ENCODE results near the gene ZNF587.
"Not testable (repeated sequence)": the region's sequence is repeated elsewhere in the genome, so short reads cannot be mapped to it uniquely, and the experiment has no call there.

The ZNF587 gene

GRCh38 chr19:57817976-57818375, 31.7 kb upstream of the ZNF587 start:
- no peak for DNase-seq (ENCODE audit: low read depth)

GRCh38 chr19:57818378-57818777, 31.3 kb upstream of the ZNF587 start:
- no peak for TF ChIP-seq CTCF (IDR thresholded peaks at IDR 0.05; ENCODE audit: insufficient read depth, low read depth, low read length, missing control alignments)
- no peak for DNase-seq (ENCODE audit: low read depth)
- no peak overlapping the region for H3K4me3 ChIP-seq (ENCODE audit: low read length)

More at GRCh38 chr19:57817976-57818375, 31.7 kb upstream of the ZNF587 start:
- no peak for TF ChIP-seq CTCF (IDR thresholded peaks at IDR 0.05; ENCODE audit: insufficient read depth, low read depth, low read length, missing control alignments)
- H3K4me3 ChIP-seq (ENCODE audit: low read length), result no peak overlapping the region

- H3K4me3 ChIP-seq (ENCODE audit: low read length), result peak overlapping the region; percentile 98
- peak; percentile 96 for DNase-seq (ENCODE audit: low read depth)
- TF ChIP-seq CTCF (IDR thresholded peaks at IDR 0.05; ENCODE audit: insufficient read depth, low read depth, low read length, missing control alignments), result no peak
These were observed 30.0 kb upstream of the ZNF587 start for GRCh38 chr19:57819475-57820148.

GRCh38 chr19:57820599-57820998, 29.1 kb upstream of the ZNF587 start:
- TF ChIP-seq CTCF (IDR thresholded peaks at IDR 0.05; ENCODE audit: insufficient read depth, low read depth, low read length, missing control alignments), result no peak
- no peak for DNase-seq (ENCODE audit: low read depth)
- H3K4me3 ChIP-seq (ENCODE audit: low read length), result peak overlapping the region; percentile 98

- H3K4me3 ChIP-seq (ENCODE audit: low read length); DNase-seq (ENCODE audit: low read depth): not testable (repeated sequence)
These were observed 28.6 kb upstream of the ZNF587 start for GRCh38 chr19:57821095-57821494.

- not testable (repeated sequence) for DNase-seq (ENCODE audit: low read depth); H3K4me3 ChIP-seq (ENCODE audit: low read length)
These were observed 28.2 kb upstream of the ZNF587 start for GRCh38 chr19:57821501-57821900.

GRCh38 chr19:57823155-57823554, 26.5 kb upstream of the ZNF587 start:
- not testable (repeated sequence) for DNase-seq (ENCODE audit: low read depth); H3K4me3 ChIP-seq (ENCODE audit: low read length)

GRCh38 chr19:57823608-57824007, 26.1 kb upstream of the ZNF587 start:
- DNase-seq (ENCODE audit: low read depth); H3K4me3 ChIP-seq (ENCODE audit: low read length): not testable (repeated sequence)

GRCh38 chr19:57825511-57825910, 24.1 kb upstream of the ZNF587 start:
- TF ChIP-seq CTCF (IDR thresholded peaks at IDR 0.05; ENCODE audit: insufficient read depth, low read depth, low read length, missing control alignments), result no peak
- DNase-seq (ENCODE audit: low read depth), result no peak

More at GRCh38 chr19:57825511-57825910, 24.1 kb upstream of the ZNF587 start:
- H3K4me3 ChIP-seq (ENCODE audit: low read length), result no peak overlapping the region

All from epithelial cell of esophagus (primary cell).